Measurements from ENCODE around the gene TMEM117.

Gene TMEM117

DNA sequence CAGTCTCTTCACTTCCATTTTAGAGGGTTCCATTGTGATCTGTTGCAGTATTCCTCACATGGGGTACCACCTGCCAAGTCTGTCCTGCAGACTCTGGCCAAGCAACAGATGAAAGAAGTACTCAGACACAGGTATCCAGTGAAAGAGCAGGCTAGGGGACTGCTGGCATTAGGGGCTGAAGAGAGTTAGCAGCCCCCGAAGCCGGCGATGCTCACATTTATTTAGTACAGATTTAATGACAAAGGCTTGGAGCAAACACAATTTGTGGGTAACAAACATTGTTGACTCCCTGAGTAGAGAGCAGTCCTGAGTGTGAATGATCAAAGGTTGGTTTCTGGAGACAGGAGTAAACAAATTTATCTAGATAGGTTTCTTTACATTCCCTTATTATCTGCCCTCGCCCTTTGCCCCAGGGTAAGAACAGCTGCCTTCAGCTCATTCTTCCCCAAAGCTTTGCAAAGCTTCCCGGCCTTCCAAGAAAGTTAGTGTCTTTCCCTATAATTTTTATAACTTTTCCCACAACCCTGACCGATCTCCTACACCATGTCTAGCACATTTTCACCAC lies 144.8 kb downstream of the TMEM117 start:
- H3K4me3 ChIP-seq (ENCODE audit: low read length) = no peak overlapping the region
- H3K4me1 ChIP-seq (ENCODE audit: control insufficient read depth, insufficient read depth, low read length) = no peaks in the 10 kb centered on the region
- H3K9ac ChIP-seq (ENCODE audit: low read length) = no peak overlapping the region
- H3K36me3 ChIP-seq (ENCODE audit: control insufficient read depth, insufficient read depth, low read length) = no peaks in the 10 kb centered on the region
- no peaks in the 10 kb centered on the region for H3K27me3 ChIP-seq (ENCODE audit: control insufficient read depth, insufficient read depth, low read length)
- no peak overlapping the region for H3K27ac ChIP-seq (ENCODE audit: low read depth, low read length)

DNA sequence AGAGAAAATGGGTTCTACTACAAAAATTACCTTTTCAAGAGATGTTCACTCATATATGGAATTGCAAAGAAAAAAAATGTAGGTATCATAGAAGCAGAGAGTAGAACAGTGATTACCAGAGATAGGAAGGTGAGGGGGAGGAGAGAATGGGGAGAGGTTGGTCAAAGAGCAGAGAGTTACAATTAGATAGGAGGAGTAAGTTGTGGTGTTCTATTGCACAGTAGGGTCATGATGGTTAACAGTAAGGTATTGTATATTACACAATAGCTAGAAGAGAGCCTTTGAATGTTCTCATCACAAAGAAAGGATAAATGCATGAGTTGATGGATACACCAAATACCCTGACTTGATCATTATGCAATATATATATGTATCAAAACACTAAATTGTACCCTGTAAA lies 145.8 kb downstream of the TMEM117 start:
- Histone ChIP-seq H3K27ac (ENCODE audit: low read depth, low read length) (no peak overlapping the region), H3K27me3 (ENCODE audit: control insufficient read depth, insufficient read depth, low read length) (no peaks in the 10 kb centered on the region), H3K36me3 (ENCODE audit: control insufficient read depth, insufficient read depth, low read length) (no peaks in the 10 kb centered on the region), H3K4me3 (ENCODE audit: low read length) (no peak overlapping the region), H3K4me1 (ENCODE audit: control insufficient read depth, insufficient read depth, low read length) (no peaks in the 10 kb centered on the region), H3K9ac (ENCODE audit: low read length) (no peak overlapping the region)

DNA sequence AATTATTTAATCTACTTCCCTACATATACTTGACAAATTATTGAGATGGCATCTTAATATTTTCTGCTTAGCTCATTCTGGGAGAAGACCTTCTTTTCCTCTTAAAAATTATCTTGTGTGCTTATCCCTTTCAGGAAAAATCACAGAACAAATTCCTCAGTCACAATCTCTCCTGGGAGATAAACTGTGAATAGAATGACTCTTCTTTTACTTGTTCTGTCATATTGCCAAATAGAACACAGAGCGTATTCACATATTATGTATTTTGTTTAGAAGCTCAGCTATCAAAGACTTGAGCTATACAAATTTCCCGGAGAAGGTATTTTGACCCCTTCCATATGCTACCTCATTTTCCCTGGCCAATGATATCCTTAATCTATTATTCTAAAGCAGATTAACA lies 146.7 kb downstream of the TMEM117 start:
- no peak overlapping the region for H3K27ac ChIP-seq (ENCODE audit: low read depth, low read length)
- no peaks in the 10 kb centered on the region for H3K36me3 ChIP-seq (ENCODE audit: control insufficient read depth, insufficient read depth, low read length)
- no peak overlapping the region for H3K9ac ChIP-seq (ENCODE audit: low read length)
- H3K4me1 ChIP-seq (ENCODE audit: control insufficient read depth, insufficient read depth, low read length) = no peaks in the 10 kb centered on the region
- no peak overlapping the region for H3K4me3 ChIP-seq (ENCODE audit: low read length)
- H3K27me3 ChIP-seq (ENCODE audit: control insufficient read depth, insufficient read depth, low read length) = no peaks in the 10 kb centered on the region

DNA sequence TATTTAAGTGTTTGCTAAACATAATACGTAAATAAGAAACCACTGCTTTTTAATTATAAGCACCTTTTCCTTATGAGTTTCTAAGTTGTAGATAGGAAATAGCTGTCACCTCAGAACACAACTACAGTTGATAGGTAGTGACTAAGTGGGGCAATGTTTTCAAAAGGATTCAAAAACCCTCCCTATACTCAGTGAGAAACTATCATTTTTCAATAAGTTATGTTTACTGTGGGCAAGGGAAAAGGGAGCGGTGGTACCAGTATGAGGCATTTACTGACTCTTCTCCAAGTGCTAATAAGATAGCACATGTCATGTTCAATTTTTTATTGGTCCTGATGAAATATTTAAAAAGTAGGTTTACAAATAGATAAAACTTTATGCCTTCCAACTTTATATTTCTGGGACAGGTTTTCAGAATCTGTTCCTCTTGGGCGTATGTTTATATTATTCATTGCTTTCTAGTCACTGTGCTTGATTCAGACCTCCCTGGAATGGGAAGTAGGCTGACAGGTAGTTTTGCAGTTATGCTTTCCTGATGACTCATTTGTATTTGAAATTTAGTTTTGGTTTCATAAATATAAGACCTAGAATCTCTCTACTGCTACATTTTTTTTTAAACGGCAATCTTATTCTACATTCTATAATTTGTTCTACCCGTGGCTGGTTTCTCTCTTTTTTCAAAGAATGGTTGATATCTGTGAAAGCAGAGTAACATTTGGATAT lies 153.1 kb downstream of the TMEM117 start:
- no peak overlapping the region for H3K27ac ChIP-seq (ENCODE audit: low read depth, low read length)
- H3K4me1 ChIP-seq (ENCODE audit: control insufficient read depth, insufficient read depth, low read length) = no peaks in the 10 kb centered on the region
- H3K27me3 ChIP-seq (ENCODE audit: control insufficient read depth, insufficient read depth, low read length) = no peaks in the 10 kb centered on the region
- no peaks in the 10 kb centered on the region for H3K36me3 ChIP-seq (ENCODE audit: control insufficient read depth, insufficient read depth, low read length)
- no peak overlapping the region for H3K4me3 ChIP-seq (ENCODE audit: low read length)
- H3K9ac ChIP-seq (ENCODE audit: low read length) = no peak overlapping the region

DNA sequence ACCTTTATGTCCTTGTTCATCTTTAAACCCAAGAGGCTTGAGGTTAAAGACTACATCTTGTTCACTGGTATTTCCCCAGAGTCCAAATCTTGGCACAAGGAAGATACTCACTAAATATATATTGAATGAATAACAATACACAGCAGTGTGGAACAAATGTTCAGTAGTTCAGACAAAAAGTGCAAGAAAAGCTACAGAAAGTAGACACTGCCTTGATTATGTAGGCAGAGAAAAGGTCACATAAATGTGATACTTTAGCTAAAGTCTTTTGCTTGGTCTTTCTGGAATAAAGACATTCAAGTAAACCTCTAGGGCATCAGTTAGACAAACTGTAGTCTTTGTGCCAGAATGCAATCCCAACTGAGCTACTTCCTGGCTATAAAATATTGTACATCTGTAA lies 157.0 kb downstream of the TMEM117 start:
- Histone ChIP-seq H3K27ac (ENCODE audit: low read depth, low read length) (no peak overlapping the region), H3K4me1 (ENCODE audit: control insufficient read depth, insufficient read depth, low read length) (no peaks in the 10 kb centered on the region), H3K27me3 (ENCODE audit: control insufficient read depth, insufficient read depth, low read length) (no peaks in the 10 kb centered on the region), H3K36me3 (ENCODE audit: control insufficient read depth, insufficient read depth, low read length) (no peaks in the 10 kb centered on the region), H3K4me3 (ENCODE audit: low read length) (no peak overlapping the region), H3K9ac (ENCODE audit: low read length) (no peak overlapping the region)

DNA sequence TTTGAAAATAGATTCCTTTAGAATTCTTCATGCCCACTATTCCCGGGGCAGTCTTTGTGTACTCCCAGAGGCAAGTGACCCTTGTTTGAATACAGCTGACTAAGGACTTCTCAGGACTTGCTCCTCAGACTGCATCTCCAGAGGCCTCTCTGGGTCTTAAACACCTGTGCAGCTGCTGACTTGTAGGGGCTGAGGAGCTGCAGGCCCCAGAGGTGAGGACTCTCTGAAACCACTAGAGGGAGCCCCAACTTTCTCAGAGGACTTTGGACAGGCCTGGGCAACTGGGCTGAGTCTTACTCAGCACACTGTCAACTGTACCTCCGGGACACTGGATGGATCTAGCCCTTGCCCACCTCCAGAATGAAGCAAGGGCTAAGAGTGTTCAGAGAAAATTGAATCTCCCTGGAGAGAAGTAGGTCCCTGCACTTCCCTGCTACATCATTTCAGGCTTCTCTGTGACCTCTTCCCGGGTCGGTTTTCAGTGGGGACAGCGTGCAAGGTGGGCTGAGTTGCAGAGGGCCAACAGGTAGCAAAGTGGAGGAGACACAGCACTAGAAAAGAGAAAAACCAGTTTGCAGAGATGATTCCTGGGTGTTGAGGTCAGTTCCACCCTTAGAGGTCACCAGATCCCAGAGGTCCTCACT lies 164.6 kb downstream of the TMEM117 start:
- no peaks in the 10 kb centered on the region for H3K36me3 ChIP-seq (ENCODE audit: control insufficient read depth, insufficient read depth, low read length)
- H3K4me3 ChIP-seq (ENCODE audit: low read length) = no peak overlapping the region
- no peaks in the 10 kb centered on the region for H3K4me1 ChIP-seq (ENCODE audit: control insufficient read depth, insufficient read depth, low read length)
- no peak overlapping the region for H3K27ac ChIP-seq (ENCODE audit: low read depth, low read length)
- H3K9ac ChIP-seq (ENCODE audit: low read length) = no peak overlapping the region
- no peaks in the 10 kb centered on the region for H3K27me3 ChIP-seq (ENCODE audit: control insufficient read depth, insufficient read depth, low read length)

DNA sequence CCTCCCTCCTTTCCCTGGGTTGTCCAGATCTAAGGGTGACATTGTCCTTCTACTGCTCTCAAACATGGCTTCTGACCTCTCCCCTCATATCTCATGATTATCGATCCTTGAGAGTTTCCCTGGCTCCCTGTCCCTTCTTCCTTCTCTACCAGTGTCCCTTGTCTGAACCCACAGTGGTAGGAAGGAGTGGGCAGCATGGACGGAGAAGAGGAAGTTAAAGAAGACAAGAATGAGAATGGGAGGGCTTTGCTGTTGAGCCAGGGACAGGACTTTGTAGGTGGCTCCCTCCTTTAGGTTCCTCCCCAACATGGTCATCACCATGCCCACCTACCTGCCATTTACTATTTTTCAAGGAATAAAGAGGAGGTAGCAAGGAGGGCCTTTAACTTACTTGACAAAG lies 166.7 kb downstream of the TMEM117 start:
- no peaks in the 10 kb centered on the region for H3K4me1 ChIP-seq (ENCODE audit: control insufficient read depth, insufficient read depth, low read length)
- no peak overlapping the region for H3K4me3 ChIP-seq (ENCODE audit: low read length)
- H3K9ac ChIP-seq (ENCODE audit: low read length) = no peak overlapping the region
- no peaks in the 10 kb centered on the region for H3K27me3 ChIP-seq (ENCODE audit: control insufficient read depth, insufficient read depth, low read length)
- H3K27ac ChIP-seq (ENCODE audit: low read depth, low read length) = no peak overlapping the region
- no peaks in the 10 kb centered on the region for H3K36me3 ChIP-seq (ENCODE audit: control insufficient read depth, insufficient read depth, low read length)

DNA sequence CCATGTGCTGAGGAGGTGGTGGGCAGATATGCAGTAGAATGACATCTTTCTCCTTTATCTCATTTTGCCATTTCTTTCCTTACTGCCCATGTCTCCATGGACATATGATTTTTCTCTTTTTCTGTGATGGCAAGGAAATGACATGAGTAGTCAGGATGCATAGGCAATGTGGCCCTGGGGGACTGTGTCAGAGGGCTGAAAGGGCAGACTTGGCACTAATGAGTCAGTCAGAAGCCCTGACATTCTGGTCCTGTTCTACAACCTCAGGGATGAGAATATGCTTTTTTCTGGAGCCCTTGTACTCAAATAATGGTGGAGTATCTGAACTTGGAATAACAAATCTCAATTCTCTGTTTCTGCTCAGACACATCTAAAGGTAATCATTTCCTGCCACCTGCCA lies 167.8 kb downstream of the TMEM117 start:
- Histone ChIP-seq H3K36me3 (ENCODE audit: control insufficient read depth, insufficient read depth, low read length) (no peaks in the 10 kb centered on the region), H3K4me1 (ENCODE audit: control insufficient read depth, insufficient read depth, low read length) (no peaks in the 10 kb centered on the region), H3K9ac (ENCODE audit: low read length) (no peak overlapping the region), H3K4me3 (ENCODE audit: low read length) (no peak overlapping the region), H3K27me3 (ENCODE audit: control insufficient read depth, insufficient read depth, low read length) (no peaks in the 10 kb centered on the region), H3K27ac (ENCODE audit: low read depth, low read length) (no peak overlapping the region)

DNA sequence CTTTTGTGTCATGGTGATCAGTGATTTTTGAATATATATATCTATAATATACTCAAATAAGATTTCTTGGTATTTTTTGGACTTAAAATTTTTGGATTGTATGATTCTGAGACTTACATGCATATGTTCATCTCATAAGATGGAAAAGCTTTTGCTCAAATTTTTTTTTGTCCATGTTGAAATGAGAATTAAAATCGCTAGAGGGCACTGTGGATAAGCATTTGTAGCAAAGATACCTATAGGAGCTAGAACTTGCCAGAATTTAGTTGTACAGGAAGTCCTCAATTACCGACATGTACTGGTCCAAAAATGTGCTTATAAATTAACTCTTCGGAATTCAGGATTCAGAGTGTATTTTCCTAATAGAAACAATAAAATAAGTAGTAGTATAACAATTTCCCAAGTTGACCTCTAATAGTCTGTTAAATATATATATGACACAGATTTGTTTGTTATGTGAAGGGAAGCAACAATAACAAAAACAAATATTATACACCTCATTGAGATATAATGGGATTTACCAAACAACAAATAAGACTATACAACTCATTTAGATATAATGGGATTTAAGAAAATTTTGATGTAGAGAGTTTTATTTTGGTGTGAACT lies 179.6 kb downstream of the TMEM117 start:
- H3K4me1 ChIP-seq (ENCODE audit: control insufficient read depth, insufficient read depth, low read length) = no peaks in the 10 kb centered on the region
- H3K4me3 ChIP-seq (ENCODE audit: low read length) = no peak overlapping the region
- H3K9ac ChIP-seq (ENCODE audit: low read length) = no peak overlapping the region
- H3K36me3 ChIP-seq (ENCODE audit: control insufficient read depth, insufficient read depth, low read length) = no peaks in the 10 kb centered on the region
- no peak overlapping the region for H3K27ac ChIP-seq (ENCODE audit: low read depth, low read length)
- H3K27me3 ChIP-seq (ENCODE audit: control insufficient read depth, insufficient read depth, low read length) = no peaks in the 10 kb centered on the region

DNA sequence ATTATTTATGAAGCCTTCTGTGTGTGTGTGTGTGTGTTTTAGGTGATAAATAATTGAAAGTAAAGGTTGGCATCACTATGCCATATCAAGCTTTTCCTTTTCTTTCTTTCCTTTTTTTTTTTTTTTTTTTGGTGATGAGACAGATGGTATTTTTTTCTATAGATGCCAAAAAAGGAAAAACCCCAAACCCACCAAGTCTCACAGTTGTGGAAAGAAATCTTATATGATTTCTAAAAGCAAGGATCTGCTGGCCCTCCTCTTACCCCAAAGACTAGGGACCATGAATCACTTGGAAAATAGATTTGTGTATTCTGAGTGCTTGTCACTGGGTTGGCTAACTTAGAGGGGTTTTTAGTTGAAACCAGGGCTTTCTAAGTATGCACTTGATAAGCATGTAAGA lies 181.3 kb downstream of the TMEM117 start:
- Histone ChIP-seq H3K9ac (ENCODE audit: low read length) (no peak overlapping the region), H3K27ac (ENCODE audit: low read depth, low read length) (no peak overlapping the region), H3K4me3 (ENCODE audit: low read length) (no peak overlapping the region), H3K27me3 (ENCODE audit: control insufficient read depth, insufficient read depth, low read length) (no peaks in the 10 kb centered on the region), H3K4me1 (ENCODE audit: control insufficient read depth, insufficient read depth, low read length) (no peaks in the 10 kb centered on the region), H3K36me3 (ENCODE audit: control insufficient read depth, insufficient read depth, low read length) (no peaks in the 10 kb centered on the region)

DNA sequence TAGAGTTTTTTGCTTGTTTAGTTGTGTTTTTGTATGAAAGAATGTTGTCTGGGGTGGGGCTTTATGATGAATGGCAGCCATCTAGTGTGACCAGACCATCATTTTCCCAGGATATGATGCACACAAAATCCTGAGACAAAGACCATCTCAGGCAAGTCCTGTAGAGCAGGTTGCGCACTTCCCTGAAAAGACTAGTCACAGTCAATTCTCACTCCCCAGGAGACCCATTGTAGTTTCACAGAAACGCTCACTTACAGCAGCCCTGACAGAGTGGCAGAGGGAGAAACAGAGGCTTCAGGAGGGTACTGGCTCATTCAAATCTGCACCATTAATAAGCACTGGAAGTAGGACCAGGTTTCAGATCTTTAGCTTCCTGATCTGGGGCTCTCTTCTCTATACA lies 183.2 kb downstream of the TMEM117 start:
- Histone ChIP-seq H3K4me1 (ENCODE audit: control insufficient read depth, insufficient read depth, low read length) (no peaks in the 10 kb centered on the region), H3K9ac (ENCODE audit: low read length) (no peak overlapping the region), H3K4me3 (ENCODE audit: low read length) (no peak overlapping the region), H3K27ac (ENCODE audit: low read depth, low read length) (no peak overlapping the region), H3K27me3 (ENCODE audit: control insufficient read depth, insufficient read depth, low read length) (no peaks in the 10 kb centered on the region), H3K36me3 (ENCODE audit: control insufficient read depth, insufficient read depth, low read length) (no peaks in the 10 kb centered on the region)

DNA sequence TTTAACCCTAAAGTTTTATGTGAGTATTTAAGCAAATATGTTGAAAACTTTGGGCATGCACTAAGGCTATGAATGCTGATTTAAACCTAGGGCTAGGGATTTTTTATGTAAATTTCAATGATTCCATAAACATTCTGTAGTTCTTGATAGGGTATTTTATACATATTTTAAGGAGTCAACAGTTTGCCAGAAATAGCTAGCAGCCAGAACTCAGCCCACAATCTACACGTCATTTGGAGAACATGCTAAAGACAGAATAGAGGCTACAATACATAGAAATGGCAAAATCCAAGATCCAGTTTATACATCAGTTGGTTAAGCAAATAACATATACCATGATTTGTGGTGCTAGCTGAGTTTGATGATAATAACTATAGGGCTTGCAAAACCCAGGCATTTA lies 184.7 kb downstream of the TMEM117 start:
- Histone ChIP-seq H3K27ac (ENCODE audit: low read depth, low read length) (no peak overlapping the region), H3K4me1 (ENCODE audit: control insufficient read depth, insufficient read depth, low read length) (no peaks in the 10 kb centered on the region), H3K36me3 (ENCODE audit: control insufficient read depth, insufficient read depth, low read length) (no peaks in the 10 kb centered on the region), H3K27me3 (ENCODE audit: control insufficient read depth, insufficient read depth, low read length) (no peaks in the 10 kb centered on the region), H3K4me3 (ENCODE audit: low read length) (no peak overlapping the region), H3K9ac (ENCODE audit: low read length) (no peak overlapping the region)
